Mesenchymal stem cell (in vitro differentiated cells and primary cell): ENCODE data around the gene MEF2D.
A peak's percentile ranks its signal among the peaks of the same experiment; 100 is the strongest.

Experiments
- DNase-seq: peaks from one replicate; pipeline ENCODE4 v3.0.0-alpha.2; 2013
- H2AFZ ChIP-seq: one replicate; pipeline ENCODE4 v1.6.1; 2013; ENCODE audit warnings: low read depth, mild to moderate bottlenecking, control low read depth, inconsistent platforms, low read length, moderate library complexity
- H2AK5ac ChIP-seq: 2 replicates; pipeline ENCODE4 v1.6.1; 2013; ENCODE audit warnings: low read length, moderate library complexity, mild to moderate bottlenecking, inconsistent platforms; ENCODE audit not compliant: severe bottlenecking
- H2BK120ac ChIP-seq: one replicate; pipeline ENCODE4 v1.6.1; 2013; ENCODE audit warnings: low read depth, mild to moderate bottlenecking, inconsistent platforms, low read length, moderate library complexity
- H2BK12ac ChIP-seq, 2 experiments: one replicate each; pipeline ENCODE4 v1.6.1; 2013; ENCODE audit warnings: inconsistent platforms in 2 of 2, low read length in 2 of 2, mild to moderate bottlenecking in 2 of 2, moderate library complexity in 2 of 2, control low read depth in 1 of 2
- H2BK15ac ChIP-seq: one replicate; pipeline ENCODE4 v1.6.1; 2013; ENCODE audit warnings: mild to moderate bottlenecking, low read depth, inconsistent platforms; ENCODE audit not compliant: poor library complexity, severe bottlenecking
- H2BK5ac ChIP-seq: 2 replicates; pipeline ENCODE4 v1.6.1; 2013; ENCODE audit warnings: low read depth, mild to moderate bottlenecking, low read length, control low read depth, inconsistent platforms; ENCODE audit not compliant: poor library complexity, severe bottlenecking
- H3K14ac ChIP-seq, 2 experiments: one replicate each; pipeline ENCODE4 v1.6.1; 2013; ENCODE audit warnings: inconsistent platforms in 2 of 2, low read length in 2 of 2, control low read depth in 1 of 2, mild to moderate bottlenecking in 1 of 2, moderate library complexity in 1 of 2
- H3K18ac ChIP-seq, 2 experiments: one replicate each; pipeline ENCODE4 v1.6.1; 2013; ENCODE audit warnings: inconsistent platforms in 2 of 2, low read length in 2 of 2, control low read depth in 1 of 2, low read depth in 1 of 2, mild to moderate bottlenecking in 1 of 2
- H3K23ac ChIP-seq, 2 experiments: one replicate each; pipeline ENCODE4 v1.6.1; 2013; ENCODE audit warnings: inconsistent platforms in 2 of 2, low read length in 2 of 2, mild to moderate bottlenecking in 2 of 2, moderate library complexity in 2 of 2, control low read depth in 1 of 2
- H3K27ac ChIP-seq: 2 replicates; pipeline ENCODE4 v1.5.1; 2013; ENCODE audit warnings: mild to moderate bottlenecking, moderate library complexity, low read length, control low read depth, inconsistent platforms; ENCODE audit not compliant: poor library complexity, severe bottlenecking
- H3K27me3 ChIP-seq, 2 experiments: 2 replicates each; pipeline versions ENCODE4 v1.6.1 to v1.7.0; 2013; ENCODE audit warnings: low read length in 2 of 2, mild to moderate bottlenecking in 2 of 2, moderate library complexity in 2 of 2, control low read depth in 1 of 2, inconsistent platforms in 1 of 2; ENCODE audit not compliant: control insufficient read depth in 1 of 2, insufficient read depth in 1 of 2
- H3K36me3 ChIP-seq, 2 experiments: 2 replicates each; pipeline versions ENCODE4 v1.6.1 to v1.7.0; 2013; ENCODE audit warnings: low read length in 2 of 2, control low read depth in 1 of 2, inconsistent platforms in 1 of 2, low read depth in 1 of 2, mild to moderate bottlenecking in 1 of 2; ENCODE audit not compliant: insufficient read depth in 2 of 2, control insufficient read depth in 1 of 2
- H3K4ac ChIP-seq, 2 experiments: one replicate each; pipeline ENCODE4 v1.6.1; 2013; ENCODE audit warnings: inconsistent platforms in 2 of 2, low read length in 2 of 2, mild to moderate bottlenecking in 2 of 2, moderate library complexity in 2 of 2, control low read depth in 1 of 2, low read depth in 1 of 2
- H3K4me1 ChIP-seq: 2 replicates; pipeline ENCODE4 v1.6.1; 2013; ENCODE audit warnings: low read depth, low read length, control low read depth; ENCODE audit not compliant: control insufficient read depth, insufficient read depth
- H3K4me2 ChIP-seq: 2 replicates; pipeline ENCODE4 v1.6.1; 2013; ENCODE audit warnings: low read length, mild to moderate bottlenecking, inconsistent platforms; ENCODE audit not compliant: poor library complexity, severe bottlenecking
- H3K4me3 ChIP-seq, 2 experiments: 2 replicates each; pipeline versions ENCODE4 v1.5.1 to v1.7.0; 2013; ENCODE audit warnings: low read length in 2 of 2, mild to moderate bottlenecking in 2 of 2, control low read depth in 1 of 2, low read depth in 1 of 2; ENCODE audit not compliant: insufficient read depth in 1 of 2
- H3K79me1 ChIP-seq: replicated peaks from 2 replicates; pipeline ENCODE4 v1.6.1; 2013; ENCODE audit warnings: mild to moderate bottlenecking, control low read depth, low read length, inconsistent platforms; ENCODE audit not compliant: poor library complexity, severe bottlenecking
- H3K9ac ChIP-seq: 2 replicates; pipeline ENCODE4 v1.7.0; 2013; ENCODE audit warnings: mild to moderate bottlenecking, low read length, moderate library complexity
- H3K9me3 ChIP-seq: 2 replicates; pipeline ENCODE4 v1.7.0; 2013; ENCODE audit warnings: mild to moderate bottlenecking, low read length; ENCODE audit not compliant: control insufficient read depth
- H4K8ac ChIP-seq: one replicate; pipeline ENCODE4 v1.6.1; 2013; ENCODE audit warnings: inconsistent platforms, mild to moderate bottlenecking, low read length, moderate library complexity
- H4K91ac ChIP-seq: one replicate; pipeline ENCODE4 v1.6.1; 2013; ENCODE audit warnings: mild to moderate bottlenecking, low read length, inconsistent platforms
- WGBS: methylation state at CpG from one replicate; pipeline ENCODE4 v1.1.7; 2013; ENCODE audit warnings: mixed read lengths; 5-methylcytosine and 5-hydroxymethylcytosine counted together

MEF2D gene

GRCh38 chr1:156422602-156423091 is 77.9 kb downstream of the MEF2D start:
- WGBS = 15% methylated on average over 15 of the region's 15 CpGs
- H4K8ac ChIP-seq = no peak overlapping the region
- DNase-seq = no peak

DNA sequence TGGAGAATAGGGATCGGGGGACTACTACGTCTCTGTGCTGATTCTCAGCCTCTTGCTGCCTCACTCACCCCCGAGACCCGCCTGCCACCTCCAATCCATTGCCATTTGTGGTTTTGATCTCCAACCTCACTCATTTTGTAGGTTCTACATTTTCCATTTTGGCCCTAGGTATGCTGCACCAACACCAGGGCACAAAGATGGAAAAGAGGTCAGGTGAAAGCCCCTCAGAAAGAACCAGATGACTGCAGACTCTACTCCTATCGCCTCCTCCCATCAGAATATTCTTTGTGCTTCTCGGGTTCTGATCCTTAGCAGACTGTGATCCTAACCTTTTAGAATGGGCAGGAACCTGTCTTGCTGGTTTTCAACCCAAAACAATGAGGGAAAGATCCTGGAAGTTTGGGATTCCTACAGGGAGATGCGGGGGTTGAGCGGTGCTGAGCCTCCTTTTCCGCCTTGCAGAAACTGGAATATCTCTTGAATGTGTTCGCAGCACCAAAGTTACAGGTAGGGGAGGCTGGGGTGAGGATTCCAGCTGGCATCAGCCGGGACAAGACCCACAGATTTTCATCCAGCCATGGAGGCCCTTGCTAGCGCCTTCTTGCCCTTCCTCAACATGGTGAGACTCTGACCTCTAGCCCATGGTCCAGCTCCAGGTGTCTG is 78.5 kb downstream of the MEF2D start:
- Histone ChIP-seq H3K4me3 (no peak overlapping the region), H2BK120ac (no peak overlapping the region), H3K4ac (no peak overlapping the region), H2AK5ac (no peak overlapping the region), H3K23ac (peak overlapping the region in 1 of 2 experiments; percentile 14), H3K36me3 (no peaks in the 10 kb centered on the region), H3K27me3 (peaks cover 96 to 100% of the 10 kb centered on the region in 2 experiments), H3K18ac (no peak overlapping the region), H2BK5ac (no peak overlapping the region), H3K9me3 (no peaks in the 10 kb centered on the region), H3K79me1 (no peaks in the 10 kb centered on the region), H2BK12ac (no peak overlapping the region), H2AFZ (no peak overlapping the region), H3K14ac (no peak overlapping the region), H2BK15ac (no peak overlapping the region), H4K8ac (no peak overlapping the region), H4K91ac (no peak overlapping the region), H3K9ac (no peak overlapping the region), H3K4me1 (peaks cover 17% of the 10 kb centered on the region), H3K27ac (no peak overlapping the region), H3K4me2 (no peak overlapping the region)
- no peak for DNase-seq
- 20% methylated on average over 11 of the region's 12 CpGs for WGBS

More at GRCh38 chr1:156422602-156423091, 77.9 kb downstream of the MEF2D start:
- Histone ChIP-seq H2AK5ac (no peak overlapping the region), H2BK120ac (no peak overlapping the region), H3K4me1 (peaks cover 17% of the 10 kb centered on the region), H2BK12ac (no peak overlapping the region), H3K14ac (no peak overlapping the region), H4K91ac (no peak overlapping the region), H2BK5ac (no peak overlapping the region), H3K9me3 (no peaks in the 10 kb centered on the region), H2AFZ (no peak overlapping the region), H3K27ac (no peak overlapping the region), H2BK15ac (no peak overlapping the region), H3K9ac (no peak overlapping the region), H3K4me3 (no peak overlapping the region), H3K4ac (no peak overlapping the region), H3K23ac (peak overlapping the region in 1 of 2 experiments; percentile 14), H3K4me2 (no peak overlapping the region), H3K18ac (no peak overlapping the region), H3K79me1 (no peaks in the 10 kb centered on the region), H3K27me3 (peaks cover 95 to 100% of the 10 kb centered on the region in 2 experiments), H3K36me3 (no peaks in the 10 kb centered on the region)

DNA sequence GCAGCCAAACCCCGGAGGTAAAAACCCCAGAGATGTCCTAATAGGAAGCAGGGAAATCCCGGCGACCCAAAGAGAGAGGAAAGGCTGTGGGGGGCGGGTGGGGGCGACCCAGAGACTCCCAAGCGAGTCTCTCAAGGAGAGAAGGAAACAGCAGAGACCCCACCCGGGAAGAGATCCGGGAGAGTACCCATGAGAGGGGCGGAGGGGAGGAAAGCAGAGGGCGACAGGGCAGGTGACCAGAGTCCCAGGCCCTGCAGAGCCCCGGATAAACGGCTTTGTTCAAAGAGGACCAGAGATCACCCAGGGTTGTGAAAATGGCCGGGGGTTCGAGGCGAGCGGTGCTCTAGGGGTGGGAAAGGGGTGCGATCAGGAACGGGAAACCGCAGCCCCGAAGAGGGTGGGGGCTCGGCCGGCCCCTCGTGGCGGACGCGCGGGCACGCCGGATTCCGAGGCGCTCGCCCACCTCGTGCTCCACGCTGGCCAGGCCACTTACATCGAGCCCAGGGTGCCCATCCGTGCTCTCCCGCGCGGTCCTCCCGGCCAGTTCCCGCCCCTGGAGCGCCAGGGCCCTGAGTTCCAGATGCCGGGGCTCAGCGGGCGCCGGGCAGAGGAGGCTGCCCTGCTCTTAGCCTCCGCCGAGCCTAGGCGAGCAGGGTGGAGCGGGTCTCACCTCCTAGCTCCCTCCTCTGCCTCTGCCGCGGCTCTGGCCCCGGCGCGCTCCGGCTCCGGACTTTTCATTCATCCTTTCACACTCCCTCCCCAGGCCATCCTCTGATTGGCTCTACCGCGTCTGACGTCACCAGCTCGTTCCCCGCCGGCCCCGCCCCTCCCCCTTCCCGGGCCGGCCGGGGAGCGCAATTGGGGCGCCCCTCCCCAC is 79.3 kb downstream of the MEF2D start:
- H3K4me2 ChIP-seq = peak overlapping the region; percentile 41
- no peak overlapping the region for H4K8ac ChIP-seq
- H3K27ac ChIP-seq = no peak overlapping the region
- peak; percentile 63 for DNase-seq
- no peak overlapping the region for H3K4me3 ChIP-seq
- no peak overlapping the region for H3K18ac ChIP-seq
- H3K4me1 ChIP-seq = peaks cover 17% of the 10 kb centered on the region
- H4K91ac ChIP-seq = no peak overlapping the region
- H3K9me3 ChIP-seq = no peaks in the 10 kb centered on the region
- H2BK120ac ChIP-seq = no peak overlapping the region
- H3K23ac ChIP-seq = no peak overlapping the region
- no peak overlapping the region for H2BK12ac ChIP-seq
- no peak overlapping the region for H3K9ac ChIP-seq
- no peak overlapping the region for H3K4ac ChIP-seq
- no peak overlapping the region for H2BK5ac ChIP-seq
- H3K79me1 ChIP-seq = no peaks in the 10 kb centered on the region
- H2BK15ac ChIP-seq = no peak overlapping the region
- no peaks in the 10 kb centered on the region for H3K36me3 ChIP-seq
- no peak overlapping the region for H3K14ac ChIP-seq
- H2AFZ ChIP-seq = no peak overlapping the region
- H3K27me3 ChIP-seq = peaks cover 96 to 100% of the 10 kb centered on the region in 2 experiments
- no peak overlapping the region for H2AK5ac ChIP-seq
- WGBS = 3% methylated on average over 62 of the region's 69 CpGs
